WI38 (cell line): Measurements from ENCODE around the gene TSHZ3.

Source experiments
- H3K4me3 ChIP-seq: 2 replicates; pipeline ENCODE4 v1.5.1; 2011; ENCODE audit warnings: low read depth, mild to moderate bottlenecking, control low read depth, low read length
- TF ChIP-seq, protein P1 (sequence below): IDR thresholded peaks from 2 replicates; pipeline ENCODE4 v1.5.1; 2012; ENCODE audit warnings: low read depth, mild to moderate bottlenecking, control low read depth, low read length

TSHZ3 gene

DNA sequence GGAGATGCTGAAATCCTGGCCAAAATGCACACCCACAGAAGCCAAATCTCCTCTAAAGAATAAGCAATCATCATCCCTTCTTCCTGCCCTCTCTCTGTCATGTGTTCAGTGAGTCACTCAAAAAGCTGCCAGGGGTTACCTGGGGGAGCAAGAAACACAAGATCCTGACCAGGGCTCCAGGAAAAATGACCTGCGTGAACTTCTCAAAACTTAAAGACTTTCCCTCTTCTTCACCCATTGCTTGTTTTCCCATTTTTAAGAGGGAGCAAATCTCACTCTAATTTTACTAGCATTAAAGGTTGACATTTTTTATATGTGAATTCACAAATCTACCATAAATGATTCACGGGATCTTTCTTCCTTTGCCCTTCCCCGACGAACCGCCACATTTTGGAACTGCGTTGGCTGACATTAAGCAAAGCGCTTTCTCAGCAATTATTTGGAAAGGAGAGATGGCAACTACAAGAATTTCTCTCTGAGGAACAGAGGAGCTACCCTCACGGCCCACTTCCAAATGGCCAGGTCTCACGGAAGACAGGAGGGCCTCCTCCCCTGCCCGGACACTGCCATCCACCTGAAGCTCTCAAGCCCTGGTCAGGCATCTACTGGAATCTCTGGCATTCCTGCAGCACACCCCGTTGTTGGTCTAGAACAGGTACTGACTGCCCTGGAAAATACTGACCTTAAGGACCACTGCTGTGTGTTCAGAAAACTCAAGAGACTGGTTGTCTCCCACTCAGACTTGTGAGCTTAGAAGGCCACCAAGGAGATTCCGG, 14.2 kb downstream of the TSHZ3 start:
- TF ChIP-seq, protein P1, sequence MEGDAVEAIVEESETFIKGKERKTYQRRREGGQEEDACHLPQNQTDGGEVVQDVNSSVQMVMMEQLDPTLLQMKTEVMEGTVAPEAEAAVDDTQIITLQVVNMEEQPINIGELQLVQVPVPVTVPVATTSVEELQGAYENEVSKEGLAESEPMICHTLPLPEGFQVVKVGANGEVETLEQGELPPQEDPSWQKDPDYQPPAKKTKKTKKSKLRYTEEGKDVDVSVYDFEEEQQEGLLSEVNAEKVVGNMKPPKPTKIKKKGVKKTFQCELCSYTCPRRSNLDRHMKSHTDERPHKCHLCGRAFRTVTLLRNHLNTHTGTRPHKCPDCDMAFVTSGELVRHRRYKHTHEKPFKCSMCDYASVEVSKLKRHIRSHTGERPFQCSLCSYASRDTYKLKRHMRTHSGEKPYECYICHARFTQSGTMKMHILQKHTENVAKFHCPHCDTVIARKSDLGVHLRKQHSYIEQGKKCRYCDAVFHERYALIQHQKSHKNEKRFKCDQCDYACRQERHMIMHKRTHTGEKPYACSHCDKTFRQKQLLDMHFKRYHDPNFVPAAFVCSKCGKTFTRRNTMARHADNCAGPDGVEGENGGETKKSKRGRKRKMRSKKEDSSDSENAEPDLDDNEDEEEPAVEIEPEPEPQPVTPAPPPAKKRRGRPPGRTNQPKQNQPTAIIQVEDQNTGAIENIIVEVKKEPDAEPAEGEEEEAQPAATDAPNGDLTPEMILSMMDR, result no peak

DNA sequence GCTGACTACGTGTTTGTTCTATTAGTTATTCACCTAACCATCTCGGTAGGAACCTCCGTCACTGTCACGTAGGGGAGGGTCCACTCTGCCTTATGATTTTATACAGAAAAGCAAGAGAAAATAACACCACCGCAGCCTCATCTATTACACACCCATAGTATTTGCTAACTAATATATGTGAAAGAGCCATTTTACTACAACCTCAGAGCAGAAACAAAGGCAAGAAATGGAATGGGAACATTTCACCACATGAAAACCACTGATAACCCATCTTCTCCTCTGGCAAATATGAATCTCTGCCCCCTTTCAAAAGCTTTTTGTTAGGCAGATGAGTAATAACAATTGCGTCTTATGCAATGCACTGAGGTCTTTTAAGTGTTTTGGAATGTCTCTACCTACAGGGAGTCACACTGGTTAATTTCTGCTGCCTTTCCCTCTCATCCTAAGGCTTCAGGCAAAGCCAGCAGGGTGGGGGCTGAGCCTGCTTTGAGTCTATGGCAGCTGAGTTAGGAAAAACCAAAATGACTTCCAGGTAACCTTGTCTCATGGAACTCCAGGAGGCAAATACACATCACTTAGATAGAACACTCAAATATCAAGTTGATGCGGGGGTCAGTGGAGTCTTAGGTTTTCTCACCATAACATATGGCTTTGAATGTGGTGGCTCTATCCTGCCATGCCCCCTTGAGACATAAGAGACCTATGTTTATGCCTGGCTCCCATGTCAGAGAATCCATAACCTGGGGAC, 15.0 kb downstream of the TSHZ3 start:
- no peak overlapping the region for H3K4me3 ChIP-seq
- TF ChIP-seq, protein P1, result no peak

More for the DNA sequence above, 14.2 kb downstream of the TSHZ3 start:
- no peak overlapping the region for H3K4me3 ChIP-seq

DNA sequence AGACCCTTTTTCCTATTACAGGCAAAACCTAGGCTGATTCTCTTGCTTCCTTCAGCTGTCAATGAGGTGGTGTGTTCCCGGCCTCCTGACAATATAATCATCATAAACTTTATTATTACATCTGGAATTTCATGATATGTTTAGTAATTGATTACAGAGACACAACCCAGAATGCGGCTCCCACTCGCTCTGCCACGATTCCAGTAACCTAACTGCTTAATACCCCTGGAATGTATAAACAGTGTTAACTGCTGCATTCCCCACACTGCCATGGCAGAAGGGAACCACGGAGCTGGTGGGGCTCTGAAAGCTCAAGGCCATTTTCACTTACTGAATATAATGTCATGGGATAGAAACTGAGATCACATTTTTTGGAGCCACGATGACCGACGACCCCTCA, 17.1 kb downstream of the TSHZ3 start:
- H3K4me3 ChIP-seq, result no peak overlapping the region

DNA sequence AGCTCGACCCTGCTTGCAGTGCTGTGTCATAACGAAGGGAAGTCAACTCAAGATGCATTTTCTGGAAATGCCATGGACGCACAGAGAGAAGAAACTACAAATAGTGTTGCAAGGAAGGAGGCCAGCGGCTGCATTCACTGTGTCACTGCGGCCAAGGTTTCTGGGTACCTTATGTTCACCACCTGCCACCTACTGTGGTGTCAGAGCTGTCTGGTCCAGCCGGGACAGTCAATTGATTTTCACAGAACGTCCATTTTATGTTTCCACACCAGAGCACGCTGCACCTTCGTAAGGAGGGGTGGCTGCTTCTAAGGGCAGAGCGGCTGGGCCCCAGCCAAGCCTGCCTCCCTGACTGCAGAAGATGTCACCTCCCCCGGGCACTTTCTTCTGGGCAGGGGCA, 17.7 kb downstream of the TSHZ3 start:
- TF ChIP-seq, protein P1, result no peak
- no peak overlapping the region for H3K4me3 ChIP-seq

More for the DNA sequence above, 17.1 kb downstream of the TSHZ3 start:
- TF ChIP-seq, protein P1, result no peak

DNA sequence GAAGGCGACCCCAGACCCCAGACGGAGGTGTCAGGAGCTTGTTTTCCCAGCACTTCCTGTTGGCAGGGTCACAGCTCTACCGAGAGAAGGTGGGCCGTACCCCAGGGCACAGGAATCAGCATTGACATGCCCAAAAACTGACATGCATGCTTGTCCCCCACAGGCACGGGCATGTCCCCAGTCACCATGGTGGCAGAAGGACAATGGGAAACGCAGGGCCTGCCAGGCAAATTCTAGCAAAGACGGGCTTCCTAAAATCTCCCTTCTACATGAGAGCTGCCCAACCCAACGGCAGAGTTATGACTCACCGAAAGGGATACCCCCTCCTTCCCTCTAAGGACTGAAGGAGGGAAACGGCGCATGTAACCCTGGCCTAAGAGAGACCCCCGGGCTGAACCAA, 18.5 kb downstream of the TSHZ3 start:
- no peak overlapping the region for H3K4me3 ChIP-seq
- TF ChIP-seq, protein P1, result no peak

DNA sequence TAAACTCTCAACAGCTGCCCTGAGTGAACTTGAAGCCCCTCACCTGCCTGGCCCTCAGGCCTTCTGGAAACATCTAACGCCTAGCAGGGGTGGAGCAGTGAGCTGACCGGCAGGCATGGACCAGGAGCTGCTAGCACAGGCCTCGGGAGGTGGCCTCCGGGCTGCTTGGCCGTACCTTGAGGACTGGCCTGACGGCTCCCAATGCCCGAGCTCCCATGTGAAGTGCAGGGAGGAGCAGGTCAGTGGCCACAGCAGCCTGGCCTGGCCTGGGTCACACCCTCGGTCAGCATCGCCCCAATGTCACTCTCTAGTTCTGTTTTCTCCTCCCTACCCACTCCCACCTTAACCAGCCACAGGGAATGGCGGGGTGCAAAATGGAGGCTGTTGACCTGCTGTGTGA, 19.0 kb downstream of the TSHZ3 start:
- no peak overlapping the region for H3K4me3 ChIP-seq
- TF ChIP-seq, protein P1, result no peak

DNA sequence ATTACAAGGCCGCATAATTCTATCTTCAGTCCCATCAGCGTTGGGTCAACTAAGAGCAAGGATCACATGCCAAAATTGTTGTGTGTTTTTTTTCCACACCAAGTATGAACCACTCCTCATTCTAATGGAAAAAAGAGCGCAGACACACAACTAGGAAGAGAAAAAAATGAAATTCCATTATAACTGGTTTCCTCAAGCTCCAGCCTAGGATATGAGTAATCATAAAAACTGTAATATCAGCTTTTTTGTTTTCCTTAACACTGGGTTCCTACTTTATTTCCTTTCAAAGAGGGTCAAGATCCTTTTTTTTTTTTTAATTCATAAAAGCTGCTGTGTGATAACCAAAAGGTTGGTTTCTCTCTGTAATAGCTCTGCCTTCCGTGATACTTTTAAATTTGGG, 19.4 kb downstream of the TSHZ3 start:
- H3K4me3 ChIP-seq, result no peak overlapping the region
- TF ChIP-seq, protein P1, result no peak
